MM.1S (cell line): ENCODE results near the gene PTPRN.
"Not testable (repeated sequence)": the region's sequence is repeated elsewhere in the genome, so short reads cannot be mapped to it uniquely, and the experiment has no call there.

ENCODE experiments used
- DNase-seq: peaks from one replicate; pipeline ENCODE4 v3.0.0-alpha.2; 2015
- H2AFZ ChIP-seq: fragments of 300-600 bp; sonication (generic); 2 replicates; pipeline ENCODE4 v1.6.0; 2016; ENCODE audit warnings: antibody characterized with exemption, low read length
- H3F3A ChIP-seq: fragments of 300-600 bp; sonication (generic); 2 replicates; pipeline ENCODE4 v1.6.1; 2016; ENCODE audit warnings: mild to moderate bottlenecking, antibody characterized with exemption, low read length, moderate library complexity, mixed read lengths; ENCODE audit not compliant: insufficient read depth
- H3K27ac ChIP-seq: fragments of 300-600 bp; sonication (generic); 2 replicates; pipeline ENCODE4 v1.5.1; 2016; ENCODE audit warnings: mild to moderate bottlenecking, low read length
- H3K27me3 ChIP-seq: fragments of 300-600 bp; sonication (generic); replicated peaks from 2 replicates; pipeline ENCODE4 v1.6.0; 2016; ENCODE audit warnings: low read length; ENCODE audit not compliant: insufficient read depth
- H3K36me3 ChIP-seq: fragments of 300-600 bp; sonication (generic); replicated peaks from 2 replicates; pipeline ENCODE4 v1.6.1; 2016; ENCODE audit warnings: mild to moderate bottlenecking, low read length, mixed read lengths; ENCODE audit not compliant: insufficient read depth
- H3K4me1 ChIP-seq: fragments of 300-600 bp; sonication (generic); 2 replicates; pipeline ENCODE4 v1.6.1; 2016; ENCODE audit warnings: low read length, mixed read lengths
- H3K4me2 ChIP-seq: fragments of 300-600 bp; sonication (generic); 2 replicates; pipeline ENCODE4 v1.6.0; 2016; ENCODE audit warnings: low read depth, low read length
- H3K4me3 ChIP-seq: fragments of 300-600 bp; sonication (generic); 2 replicates; pipeline ENCODE4 v1.5.1; 2016; ENCODE audit warnings: low read length, mixed read lengths
- H3K79me2 ChIP-seq: fragments of 300-600 bp; sonication (generic); 2 replicates; pipeline ENCODE4 v1.6.1; 2016; ENCODE audit warnings: mixed run types, low read length, mixed read lengths
- H3K9ac ChIP-seq: fragments of 300-600 bp; sonication (generic); 2 replicates; pipeline ENCODE4 v1.6.1; 2016; ENCODE audit warnings: low read length, mixed read lengths
- H3K9me2 ChIP-seq: fragments of 300-600 bp; sonication (generic); replicated peaks from 2 replicates; pipeline ENCODE4 v1.6.1; 2016; ENCODE audit warnings: mild to moderate bottlenecking, low read length, mixed read lengths; ENCODE audit not compliant: insufficient read depth
- H3K9me3 ChIP-seq: fragments of 300-600 bp; sonication (generic); replicated peaks from 2 replicates; pipeline ENCODE4 v1.6.1; 2016; ENCODE audit warnings: mild to moderate bottlenecking, low read length, mixed read lengths; ENCODE audit not compliant: insufficient read depth
- H4K20me1 ChIP-seq: fragments of 300-600 bp; sonication (generic); 2 replicates; pipeline ENCODE4 v1.6.1; 2016; ENCODE audit warnings: mild to moderate bottlenecking, low read length, moderate library complexity, mixed read lengths; ENCODE audit not compliant: insufficient read depth
- EZH2 ChIP-seq: fragments of 300-600 bp; sonication (generic); optimal IDR thresholded peaks from 2 replicates; pipeline ENCODE3; 2017; ENCODE audit warnings: low read depth, mild to moderate bottlenecking, antibody characterized with exemption, low read length, mixed read lengths
- EZH2phosphoT487 ChIP-seq: fragments of 300-600 bp; sonication (generic); IDR thresholded peaks from 2 replicates; pipeline ENCODE4 v1.6.1; 2018; ENCODE audit warnings: antibody characterized with exemption, low read length
- TF ChIP-seq, protein P1 (sequence below): fragments of 300-600 bp; sonication (generic); IDR thresholded peaks from 2 replicates; pipeline ENCODE4 v1.5.1; 2016; ENCODE audit warnings: antibody characterized with exemption, low read length, mixed read lengths

PTPRN gene

DNA sequence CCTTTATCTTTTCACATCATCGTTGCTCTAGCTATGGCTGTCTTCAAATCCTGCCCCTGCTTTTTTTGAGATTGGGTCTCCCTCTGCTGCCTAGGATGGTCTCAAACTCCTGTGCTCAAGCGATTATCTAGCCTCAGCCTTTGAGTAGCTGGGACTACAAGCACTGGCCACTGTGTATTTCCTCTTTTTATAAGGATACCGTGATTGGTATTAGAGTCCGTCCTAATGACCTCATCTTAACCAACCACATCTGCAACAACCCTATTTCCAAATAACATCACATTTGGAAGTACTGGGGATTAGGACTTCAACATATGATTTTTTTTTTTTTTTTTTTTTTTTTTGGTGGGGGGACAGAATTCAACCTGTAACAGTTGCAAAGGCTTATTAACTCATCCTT lies 14.2 kb upstream of the PTPRN start:
- H4K20me1 ChIP-seq, result no peaks in the 10 kb centered on the region
- no peaks in the 10 kb centered on the region for H3K4me1 ChIP-seq
- H3K27me3 ChIP-seq, result no peaks in the 10 kb centered on the region
- no peak overlapping the region for H2AFZ ChIP-seq
- TF ChIP-seq EZH2phosphoT487 (no peak), EZH2 (no peak)
- TF ChIP-seq, protein P1, sequence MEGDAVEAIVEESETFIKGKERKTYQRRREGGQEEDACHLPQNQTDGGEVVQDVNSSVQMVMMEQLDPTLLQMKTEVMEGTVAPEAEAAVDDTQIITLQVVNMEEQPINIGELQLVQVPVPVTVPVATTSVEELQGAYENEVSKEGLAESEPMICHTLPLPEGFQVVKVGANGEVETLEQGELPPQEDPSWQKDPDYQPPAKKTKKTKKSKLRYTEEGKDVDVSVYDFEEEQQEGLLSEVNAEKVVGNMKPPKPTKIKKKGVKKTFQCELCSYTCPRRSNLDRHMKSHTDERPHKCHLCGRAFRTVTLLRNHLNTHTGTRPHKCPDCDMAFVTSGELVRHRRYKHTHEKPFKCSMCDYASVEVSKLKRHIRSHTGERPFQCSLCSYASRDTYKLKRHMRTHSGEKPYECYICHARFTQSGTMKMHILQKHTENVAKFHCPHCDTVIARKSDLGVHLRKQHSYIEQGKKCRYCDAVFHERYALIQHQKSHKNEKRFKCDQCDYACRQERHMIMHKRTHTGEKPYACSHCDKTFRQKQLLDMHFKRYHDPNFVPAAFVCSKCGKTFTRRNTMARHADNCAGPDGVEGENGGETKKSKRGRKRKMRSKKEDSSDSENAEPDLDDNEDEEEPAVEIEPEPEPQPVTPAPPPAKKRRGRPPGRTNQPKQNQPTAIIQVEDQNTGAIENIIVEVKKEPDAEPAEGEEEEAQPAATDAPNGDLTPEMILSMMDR, result no peak
- H3K36me3 ChIP-seq, result no peaks in the 10 kb centered on the region
- H3F3A ChIP-seq, result 0 out of 2 replicates have a peak, but pooled peaks cover 4% of the 10 kb centered on the region
- H3K27ac ChIP-seq, result no peak overlapping the region
- DNase-seq, result no peak
- no peak overlapping the region for H3K4me2 ChIP-seq
- H3K9me2 ChIP-seq, result no peaks in the 10 kb centered on the region
- no peaks in the 10 kb centered on the region for H3K9me3 ChIP-seq
- H3K4me3 ChIP-seq, result no peak overlapping the region
- H3K79me2 ChIP-seq, result no peaks in the 10 kb centered on the region
- no peak overlapping the region for H3K9ac ChIP-seq

DNA sequence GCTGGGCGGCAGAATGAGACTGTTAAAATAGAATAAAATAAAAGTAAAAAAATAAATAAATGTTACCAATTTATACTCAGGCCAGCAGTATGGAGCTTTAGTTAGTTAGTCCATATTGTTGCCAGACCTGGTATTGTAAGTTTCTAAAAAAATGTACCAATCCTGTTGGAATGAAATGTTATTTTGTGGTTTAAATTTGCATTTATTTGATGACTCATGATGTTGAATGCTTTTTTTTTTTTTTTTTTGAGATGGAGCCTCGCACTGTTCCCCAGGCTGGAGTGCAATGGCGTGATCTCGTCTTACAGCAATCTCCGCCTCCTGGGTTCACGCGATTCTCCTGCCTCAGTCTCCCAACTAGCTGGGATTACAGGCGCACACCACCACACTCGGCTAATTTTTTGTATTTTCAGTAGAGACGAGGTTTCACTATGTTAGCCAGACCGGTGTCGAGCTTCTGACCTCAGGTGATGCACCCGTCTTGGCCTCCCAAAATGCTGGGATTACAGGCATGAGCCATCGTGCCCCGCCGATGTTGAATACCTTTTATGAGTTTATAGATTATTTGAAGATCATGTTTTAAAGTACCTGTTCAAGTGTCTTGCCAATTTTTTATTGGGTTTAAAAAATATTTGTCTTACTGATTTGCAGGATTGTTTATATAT lies 5.7 kb upstream of the PTPRN start:
- Histone ChIP-seq H3F3A (no peaks in the 10 kb centered on the region), H3K9me3 (no peaks in the 10 kb centered on the region), H4K20me1 (no peaks in the 10 kb centered on the region), H2AFZ (no peak overlapping the region), H3K36me3 (no peaks in the 10 kb centered on the region), H3K4me2 (no peak overlapping the region), H3K9me2 (no peaks in the 10 kb centered on the region), H3K79me2 (no peaks in the 10 kb centered on the region), H3K4me3 (no peak overlapping the region), H3K4me1 (no peaks in the 10 kb centered on the region), H3K9ac (no peak overlapping the region), H3K27me3 (peaks cover 16% of the 10 kb centered on the region), H3K27ac (no peak overlapping the region)
- no peak for TF ChIP-seq EZH2
- TF ChIP-seq, protein P1, result no peak
- no peak for TF ChIP-seq EZH2phosphoT487
- no peak for DNase-seq

DNA sequence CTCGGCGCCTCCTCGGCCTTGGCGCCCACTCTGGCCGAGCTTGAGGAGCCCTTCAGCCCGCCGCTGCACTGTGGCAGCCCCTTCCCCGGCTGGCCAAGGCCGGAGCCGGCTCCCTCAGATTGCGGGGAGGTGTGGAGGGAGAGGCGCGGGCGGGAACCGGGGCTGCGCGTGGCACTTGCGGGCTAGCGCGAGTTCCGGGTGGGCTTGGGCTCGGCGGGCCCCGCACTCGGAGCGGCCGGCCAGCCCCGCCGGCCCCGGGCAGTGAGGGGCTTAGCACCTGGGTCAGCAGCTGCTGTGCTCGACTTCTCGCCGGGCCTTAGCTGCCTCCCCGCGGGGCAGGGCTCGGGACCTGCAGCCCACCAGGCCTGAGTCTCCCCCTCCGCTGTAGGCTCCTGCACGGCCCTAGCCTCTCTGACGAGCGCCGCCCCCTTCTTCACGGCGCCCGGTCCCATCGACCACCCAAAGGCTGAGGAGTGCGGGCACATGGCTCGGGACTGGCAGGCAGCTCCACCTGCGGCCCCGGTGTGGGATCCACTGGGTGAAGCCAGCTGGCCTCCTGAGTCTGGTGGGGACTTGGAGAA lies 3.6 kb upstream of the PTPRN start:
- H3K79me2 ChIP-seq, result not testable (repeated sequence)

More for the DNA sequence above, 3.6 kb upstream of the PTPRN start:
- H3F3A ChIP-seq, H3K36me3 ChIP-seq, H4K20me1 ChIP-seq, H3K9me3 ChIP-seq, H3K4me1 ChIP-seq, H2AFZ ChIP-seq, DNase-seq, H3K27ac ChIP-seq, H3K4me3 ChIP-seq, H3K4me2 ChIP-seq, H3K9ac ChIP-seq, H3K9me2 ChIP-seq: not testable (repeated sequence)
- H3K27me3 ChIP-seq, result peaks cover 26% of the 10 kb centered on the region
